ENCODE data around the gene ANKRD12. TPM values are rescaled to one million over a fixed set of nuclear protein-coding genes. Genes with fewer than 3 reads are reported as not detected.

The ANKRD12 gene
- total and polyA plus RNA-seq, 2 experiments from 2014 or later: 23.9 to 92.4 TPM

DNA sequence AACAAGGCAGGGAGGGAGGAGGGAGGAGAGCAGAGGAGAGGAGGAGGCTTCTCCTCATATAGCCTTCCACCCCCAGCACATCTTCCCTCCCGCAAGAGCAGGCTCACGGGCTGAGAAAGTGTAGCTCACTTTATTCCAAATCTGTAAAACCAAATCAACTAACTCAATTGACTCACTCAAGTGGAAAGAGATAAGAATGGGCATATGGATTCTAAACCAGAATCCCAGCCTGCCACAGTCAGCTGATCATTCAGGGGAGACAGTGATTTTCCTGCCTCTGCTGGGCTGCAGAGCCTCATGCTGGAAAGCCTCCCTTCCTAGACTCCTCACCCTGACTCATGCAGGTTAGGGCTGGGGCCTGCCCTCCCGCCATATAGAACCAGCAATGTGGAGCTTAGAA, 193.8 kb downstream of the ANKRD12 start:
- H3K4me1 ChIP-seq (ENCODE audit: insufficient read depth): peaks cover 1% of the 10 kb centered on the region
- no peak overlapping the region for H3K27ac Mint-ChIP-seq
- no peaks in the 10 kb centered on the region for H3K36me3 Mint-ChIP-seq (ENCODE audit: low read depth)
- H3F3A ChIP-seq (replicated peaks; ENCODE audit: low read depth): no peaks in the 10 kb centered on the region
- no peaks in the 10 kb centered on the region; the same call in 1 of the 2 replicates for H3K36me3 ChIP-seq (ENCODE audit: insufficient read depth)
- no peak for TF ChIP-seq ZNF331 (CRISPR knock-in tag; IDR thresholded peaks at IDR 0.05; ENCODE audit: low read depth)
- TF ChIP-seq EZH2 (IDR thresholded peaks at IDR 0.05; ENCODE audit: low read depth, unreplicated experiment): no peak
- TF ChIP-seq CREB1 (CRISPR knock-in tag; IDR thresholded peaks at IDR 0.05; ENCODE audit: low read depth): no peak
- TF ChIP-seq, protein P1, sequence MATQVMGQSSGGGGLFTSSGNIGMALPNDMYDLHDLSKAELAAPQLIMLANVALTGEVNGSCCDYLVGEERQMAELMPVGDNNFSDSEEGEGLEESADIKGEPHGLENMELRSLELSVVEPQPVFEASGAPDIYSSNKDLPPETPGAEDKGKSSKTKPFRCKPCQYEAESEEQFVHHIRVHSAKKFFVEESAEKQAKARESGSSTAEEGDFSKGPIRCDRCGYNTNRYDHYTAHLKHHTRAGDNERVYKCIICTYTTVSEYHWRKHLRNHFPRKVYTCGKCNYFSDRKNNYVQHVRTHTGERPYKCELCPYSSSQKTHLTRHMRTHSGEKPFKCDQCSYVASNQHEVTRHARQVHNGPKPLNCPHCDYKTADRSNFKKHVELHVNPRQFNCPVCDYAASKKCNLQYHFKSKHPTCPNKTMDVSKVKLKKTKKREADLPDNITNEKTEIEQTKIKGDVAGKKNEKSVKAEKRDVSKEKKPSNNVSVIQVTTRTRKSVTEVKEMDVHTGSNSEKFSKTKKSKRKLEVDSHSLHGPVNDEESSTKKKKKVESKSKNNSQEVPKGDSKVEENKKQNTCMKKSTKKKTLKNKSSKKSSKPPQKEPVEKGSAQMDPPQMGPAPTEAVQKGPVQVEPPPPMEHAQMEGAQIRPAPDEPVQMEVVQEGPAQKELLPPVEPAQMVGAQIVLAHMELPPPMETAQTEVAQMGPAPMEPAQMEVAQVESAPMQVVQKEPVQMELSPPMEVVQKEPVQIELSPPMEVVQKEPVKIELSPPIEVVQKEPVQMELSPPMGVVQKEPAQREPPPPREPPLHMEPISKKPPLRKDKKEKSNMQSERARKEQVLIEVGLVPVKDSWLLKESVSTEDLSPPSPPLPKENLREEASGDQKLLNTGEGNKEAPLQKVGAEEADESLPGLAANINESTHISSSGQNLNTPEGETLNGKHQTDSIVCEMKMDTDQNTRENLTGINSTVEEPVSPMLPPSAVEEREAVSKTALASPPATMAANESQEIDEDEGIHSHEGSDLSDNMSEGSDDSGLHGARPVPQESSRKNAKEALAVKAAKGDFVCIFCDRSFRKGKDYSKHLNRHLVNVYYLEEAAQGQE (IDR thresholded peaks at IDR 0.05; ENCODE audit: unreplicated experiment): no peak
- TF ChIP-seq, protein P2, sequence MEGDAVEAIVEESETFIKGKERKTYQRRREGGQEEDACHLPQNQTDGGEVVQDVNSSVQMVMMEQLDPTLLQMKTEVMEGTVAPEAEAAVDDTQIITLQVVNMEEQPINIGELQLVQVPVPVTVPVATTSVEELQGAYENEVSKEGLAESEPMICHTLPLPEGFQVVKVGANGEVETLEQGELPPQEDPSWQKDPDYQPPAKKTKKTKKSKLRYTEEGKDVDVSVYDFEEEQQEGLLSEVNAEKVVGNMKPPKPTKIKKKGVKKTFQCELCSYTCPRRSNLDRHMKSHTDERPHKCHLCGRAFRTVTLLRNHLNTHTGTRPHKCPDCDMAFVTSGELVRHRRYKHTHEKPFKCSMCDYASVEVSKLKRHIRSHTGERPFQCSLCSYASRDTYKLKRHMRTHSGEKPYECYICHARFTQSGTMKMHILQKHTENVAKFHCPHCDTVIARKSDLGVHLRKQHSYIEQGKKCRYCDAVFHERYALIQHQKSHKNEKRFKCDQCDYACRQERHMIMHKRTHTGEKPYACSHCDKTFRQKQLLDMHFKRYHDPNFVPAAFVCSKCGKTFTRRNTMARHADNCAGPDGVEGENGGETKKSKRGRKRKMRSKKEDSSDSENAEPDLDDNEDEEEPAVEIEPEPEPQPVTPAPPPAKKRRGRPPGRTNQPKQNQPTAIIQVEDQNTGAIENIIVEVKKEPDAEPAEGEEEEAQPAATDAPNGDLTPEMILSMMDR (conservative IDR thresholded peaks at IDR 0.05; ENCODE audit: low read depth in 2 of 2): no peak
- no peak for TF ChIP-seq JUNB (IDR thresholded peaks at IDR 0.05; ENCODE audit: unreplicated experiment)
- TF ChIP-seq ZNF114 (CRISPR knock-in tag; IDR thresholded peaks at IDR 0.05): no peak
- no peak for TF ChIP-seq EZH2phosphoT487 (IDR thresholded peaks at IDR 0.05; ENCODE audit: unreplicated experiment)
- no peak for TF ChIP-seq POLR2AphosphoS5 (IDR thresholded peaks at IDR 0.05; ENCODE audit: low read depth)
- TF ChIP-seq, protein P3, sequence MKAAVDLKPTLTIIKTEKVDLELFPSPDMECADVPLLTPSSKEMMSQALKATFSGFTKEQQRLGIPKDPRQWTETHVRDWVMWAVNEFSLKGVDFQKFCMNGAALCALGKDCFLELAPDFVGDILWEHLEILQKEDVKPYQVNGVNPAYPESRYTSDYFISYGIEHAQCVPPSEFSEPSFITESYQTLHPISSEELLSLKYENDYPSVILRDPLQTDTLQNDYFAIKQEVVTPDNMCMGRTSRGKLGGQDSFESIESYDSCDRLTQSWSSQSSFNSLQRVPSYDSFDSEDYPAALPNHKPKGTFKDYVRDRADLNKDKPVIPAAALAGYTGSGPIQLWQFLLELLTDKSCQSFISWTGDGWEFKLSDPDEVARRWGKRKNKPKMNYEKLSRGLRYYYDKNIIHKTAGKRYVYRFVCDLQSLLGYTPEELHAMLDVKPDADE (IDR thresholded peaks at IDR 0.05): no peak
- TF ChIP-seq NANOG (IDR thresholded peaks at IDR 0.05; ENCODE audit: borderline replicate concordance): no peak
- ATAC-seq: no peak
- no peaks in the 10 kb centered on the region for H3K79me2 ChIP-seq (replicated peaks; ENCODE audit: insufficient read depth)
- no peak overlapping the region for H3K27ac ChIP-seq (ENCODE audit: low read depth)
- no peak overlapping the region for H3K4me3 Mint-ChIP-seq
- DNase-seq (ENCODE audit: low spot score): no peak
- peaks cover 14% of the 10 kb centered on the region for H3K27me3 ChIP-seq (ENCODE audit: insufficient read depth)
- no peaks in the 10 kb centered on the region for H4K20me1 ChIP-seq (replicated peaks; ENCODE audit: insufficient read depth)
- peaks cover 3% of the 10 kb centered on the region; the same call in 1 of the 3 replicates for H3K4me1 Mint-ChIP-seq
- H3K4me2 ChIP-seq: no peak overlapping the region
- no peak overlapping the region for H3K4me3 ChIP-seq
- H2AFZ ChIP-seq: no peak overlapping the region
- no peaks in the 10 kb centered on the region; the same call in 1 of the 2 replicates for H3K9me2 ChIP-seq (ENCODE audit: insufficient read depth)
- peaks cover 7% of the 10 kb centered on the region for H3K27me3 Mint-ChIP-seq (ENCODE audit: insufficient read depth, low read depth, poor library complexity)
- peaks cover 3% of the 10 kb centered on the region; the same call in 1 of the 3 replicates for H3K9me3 Mint-ChIP-seq
